K562 (cell line): ENCODE measurements around the gene GTF2A2. TPM values are rescaled to one million over a fixed set of nuclear protein-coding genes. Genes with fewer than 3 reads are reported as not detected.

ENCODE experiments used
- ATF6 ChIP-seq: sonication (generic); formaldehyde crosslinking; IDR thresholded peaks from 2 replicates; pipeline ENCODE4 v1.4.0; 2020; ENCODE audit warnings: mild to moderate bottlenecking, missing genetic modification reagents
- E2F8 ChIP-seq: fragments of 450-650 bp; IDR thresholded peaks from 2 replicates; pipeline ENCODE4 v1.7.1; 2018; ENCODE audit warnings: mild to moderate bottlenecking, low read depth; ENCODE audit not compliant: partially characterized antibody
- FOXP4 ChIP-seq: sonication (generic); formaldehyde crosslinking; IDR thresholded peaks from 2 replicates; pipeline ENCODE4 v1.8.0; 2022; ENCODE audit warnings: mild to moderate bottlenecking, missing genetic modification reagents, borderline replicate concordance
- KHSRP ChIP-seq: fragments of 450-650 bp; IDR thresholded peaks from 2 replicates; pipeline ENCODE4 v1.6.1; 2017
- MNT ChIP-seq, 2 experiments: fragments of 450-650 bp; conservative IDR thresholded peaks; 2 replicates each; pipeline ENCODE4 v1.6.1; 2017; ENCODE audit warnings: mild to moderate bottlenecking in 2 of 2, moderate library complexity in 2 of 2
- PRMT5 ChIP-seq: sonication (generic); formaldehyde crosslinking; IDR thresholded peaks from 2 replicates; pipeline ENCODE4 v1.5.0; 2020; ENCODE audit warnings: missing genetic modification reagents
- TSC22D4 ChIP-seq: fragments of 450-650 bp; IDR thresholded peaks from 2 replicates; pipeline ENCODE4 v1.6.1; 2016; ENCODE audit warnings: missing genetic modification characterization, missing biosample characterization, control low read depth
- TSHZ1 ChIP-seq: fragments of 250-450 bp; sonication (Bioruptor Pico); IDR thresholded peaks from 2 replicates; pipeline ENCODE4 v1.4.0; 2020; ENCODE audit warnings: mild to moderate bottlenecking, moderate library complexity
- ZNF408 ChIP-seq: fragments of 250-450 bp; sonication (Bioruptor Pico); IDR thresholded peaks from 2 replicates; pipeline ENCODE4 v1.4.0; 2020; ENCODE audit warnings: low read depth, mild to moderate bottlenecking, moderate library complexity
- ZNF785 ChIP-seq: fragments of 250-450 bp; sonication (Bioruptor Pico); IDR thresholded peaks from 2 replicates; pipeline ENCODE4 v1.4.0; 2020; ENCODE audit warnings: mild to moderate bottlenecking
- polyA plus RNA-seq, 8 experiments: library from polyadenylated mRNA; depleted of rRNA in 4 of 8; stranded (reverse) in 5 of 8; unstranded in 3 of 8; fragments of >200 nt; fragmentation: Nextera tagmentation in 2 of 8; fragmentation: Illumina TruSeq in 1 of 8; extraction: Ambion mirVana in 2 of 8; extraction: Trizol in 1 of 8; gene quantifications; 2 replicates each; pipeline versions ENCODE4 v1.2.1 to v1.2.3, GENCODE V29; 2011 to 2014; ENCODE audit warnings: inconsistent platforms in 1 of 8, missing spikeins in 1 of 8
- total RNA-seq, 7 experiments: library from RNA; depleted of rRNA in 6 of 7; stranded (reverse); fragments of >200 nt in 6 of 7; fragmentation: Illumina TruSeq in 2 of 7; extraction: Trizol in 2 of 7; gene quantifications; 2 replicates each; pipeline versions ENCODE4 v1.2.1 to v1.2.3, GENCODE V29; 2011 to 2021; ENCODE audit warnings: low replicate concordance in 1 of 7
- TF ChIP-seq, protein P1 (sequence below): fragments of 250-450 bp; sonication (Bioruptor Pico); IDR thresholded peaks from 2 replicates; pipeline ENCODE4 v1.5.1; 2021; ENCODE audit warnings: mild to moderate bottlenecking

GTF2A2 gene
- total and polyA plus RNA-seq, 9 of the 15 experiments (the other 6 are each of a cell fraction or from before 2014, with no cell fraction given) = 128 to 656 (median 172) TPM

- TF ChIP-seq TSHZ1 (CRISPR knock-in tag) = no peak
- TF ChIP-seq MNT (conservative IDR thresholded peaks at IDR 0.05) = peak; percentile 61 to 83
- TF ChIP-seq, protein P1, sequence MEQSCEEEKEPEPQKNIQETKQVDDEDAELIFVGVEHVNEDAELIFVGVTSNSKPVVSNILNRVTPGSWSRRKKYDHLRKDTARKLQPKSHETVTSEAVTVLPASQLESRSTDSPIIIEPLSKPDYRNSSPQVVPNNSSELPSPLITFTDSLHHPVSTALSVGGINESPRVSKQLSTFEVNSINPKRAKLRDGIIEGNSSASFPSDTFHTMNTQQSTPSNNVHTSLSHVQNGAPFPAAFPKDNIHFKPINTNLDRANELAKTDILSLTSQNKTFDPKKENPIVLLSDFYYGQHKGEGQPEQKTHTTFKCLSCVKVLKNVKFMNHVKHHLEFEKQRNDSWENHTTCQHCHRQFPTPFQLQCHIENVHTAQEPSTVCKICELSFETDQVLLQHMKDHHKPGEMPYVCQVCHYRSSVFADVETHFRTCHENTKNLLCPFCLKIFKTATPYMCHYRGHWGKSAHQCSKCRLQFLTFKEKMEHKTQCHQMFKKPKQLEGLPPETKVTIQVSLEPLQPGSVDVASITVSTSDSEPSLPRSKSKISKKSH (CRISPR knock-in tag) = no peak
- TF ChIP-seq FOXP4 (CRISPR knock-in tag) = peak; percentile 87; the same call in 1 of the 2 replicates
- TF ChIP-seq ATF6 (CRISPR knock-in tag) = 0 out of 2 replicates have a peak, but pooled peaks have one; percentile 58
- no peak for TF ChIP-seq KHSRP
- TF ChIP-seq ZNF408 (CRISPR knock-in tag) = no peak
- no peak for TF ChIP-seq ZNF785
- no peak for TF ChIP-seq TSC22D4 (tag)
- no peak for TF ChIP-seq PRMT5 (CRISPR knock-in tag)
- TF ChIP-seq E2F8 = peak; percentile 77
Observed at GRCh38 chr15:59656897-59657634, at the start of gene GTF2A2 (continued).
